Activated CD8-positive, alpha-beta memory T cell treated with anti-CD3 and anti-CD28 coated beads for 36 hours (primary cell): ENCODE results near the gene SRMS. TPM values are rescaled to one million over a fixed set of nuclear protein-coding genes. Genes with fewer than 3 reads are reported as not detected.

Source experiments
- CTCF ChIA-PET: fragments of 350-600 bp; sonication (Branson Sonifier 250); formaldehyde crosslinking; loops from one replicate; lab custom pipeline; 2021; ENCODE audit warnings: antibody characterized with exemption; lab: Charles Lee
- POLR2A ChIA-PET: fragments of 350-600 bp; sonication (Branson Sonifier 250); formaldehyde crosslinking; loops from one replicate; lab custom pipeline; 2021; ENCODE audit warnings: antibody characterized with exemption; lab: Charles Lee
- total RNA-seq, 2 experiments: library from RNA; stranded (reverse); gene quantifications; one replicate each; pipeline ENCODE4 v1.2.3, GENCODE V29; 2021

SRMS gene
- total RNA-seq, 2 experiments from 2014 or later: not detected

DNA sequence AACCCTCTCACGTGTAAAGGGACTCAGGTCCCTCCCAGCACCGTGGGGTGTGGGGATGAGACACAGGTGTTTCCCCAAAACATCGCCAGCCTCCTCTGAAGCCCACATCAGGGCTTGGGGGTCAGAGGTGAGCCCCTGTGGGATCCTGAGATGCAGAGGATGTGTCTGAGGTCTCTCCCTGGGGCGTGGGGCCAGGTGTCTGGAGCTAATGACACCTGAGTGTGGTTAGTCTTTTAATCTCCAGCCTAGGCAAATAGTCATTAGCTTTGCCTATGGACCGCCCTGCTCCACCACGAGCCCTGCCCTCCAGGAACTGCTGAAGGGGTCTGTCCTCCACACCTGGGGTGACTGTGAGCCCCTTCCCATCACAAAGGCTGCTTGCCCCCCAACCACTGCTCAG, 1.7 kb downstream of the SRMS start:
- CTCF ChIA-PET: interaction anchor here (1.5 kb wide), 1 partner anchor 8 kb away, joined by 3 read pairs; the partner anchor contains the start of gene PTK6
- POLR2A ChIA-PET: interaction anchor here (1.0 kb wide), 1 partner anchor 192 kb away, joined by 3 read pairs; no protein-coding TSS in a partner anchor

DNA sequence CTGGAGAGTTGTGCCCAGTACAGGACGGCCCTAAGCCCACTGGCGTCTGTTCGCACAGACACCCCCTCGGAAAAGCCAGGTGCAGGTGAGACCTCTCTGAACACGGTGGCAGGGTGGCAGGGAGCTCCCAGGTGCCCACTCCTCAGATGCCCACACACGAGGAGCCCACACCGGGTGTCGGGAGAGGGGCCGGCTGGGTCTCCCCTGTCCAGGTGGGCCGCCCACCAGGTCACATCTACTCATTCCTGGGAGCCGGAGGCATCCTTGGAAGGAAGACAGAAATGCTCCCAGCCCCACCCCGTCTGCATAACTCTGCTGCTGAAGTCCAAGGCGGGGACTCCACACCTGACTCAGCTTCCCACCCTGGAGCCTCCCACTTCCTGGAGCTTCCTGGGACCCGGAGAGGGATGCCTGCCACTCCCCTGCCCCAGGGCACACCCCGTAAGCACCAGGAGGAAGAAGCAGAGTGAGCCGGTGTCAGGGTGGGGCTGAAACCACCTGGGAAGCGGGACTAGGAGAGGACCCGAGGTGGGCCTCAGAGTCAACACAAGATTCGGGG, 2.5 kb downstream of the SRMS start:
- POLR2A ChIA-PET: interaction anchor here (1.0 kb wide), 1 partner anchor 193 kb away, joined by 3 read pairs; no protein-coding TSS in a partner anchor

DNA sequence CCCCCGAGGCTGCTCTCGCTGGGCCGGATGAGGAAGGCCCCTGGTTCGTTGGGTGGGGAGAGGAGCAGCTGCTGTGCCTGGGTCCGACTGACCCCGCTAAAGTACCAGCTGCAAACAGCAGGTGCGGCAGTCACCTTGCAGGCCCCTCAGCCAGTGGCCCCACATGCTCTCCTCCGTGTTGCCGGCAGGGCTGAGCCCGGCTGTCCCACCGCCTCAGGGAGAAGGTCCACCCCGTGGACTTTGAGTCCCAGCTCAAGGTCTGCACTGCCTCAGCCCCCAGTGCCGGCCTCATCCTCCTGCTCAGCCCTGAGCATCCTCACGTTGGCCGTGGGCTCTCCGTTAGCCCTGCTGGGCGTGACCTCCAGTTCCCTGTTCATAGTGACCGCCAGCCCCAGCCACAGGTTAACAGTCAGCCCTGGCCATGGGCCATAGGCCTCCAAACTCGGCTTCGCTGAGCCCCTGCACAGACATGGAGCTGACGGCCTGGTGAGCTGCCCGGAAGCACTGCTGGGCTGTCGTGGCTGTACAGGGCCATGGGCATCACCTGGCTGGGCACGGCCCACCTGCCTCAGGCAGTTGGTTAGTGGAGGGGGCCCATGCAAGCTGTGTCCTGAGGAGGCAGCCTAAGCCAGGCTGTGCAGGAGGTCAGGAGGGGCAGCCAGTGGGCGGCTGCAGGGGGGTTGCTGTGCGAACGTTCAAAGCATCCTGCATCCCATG, 3.1 kb downstream of the SRMS start:
- POLR2A ChIA-PET: no interaction called here
- CTCF ChIA-PET: interaction anchor here (1.0 kb wide), 1 partner anchor 48 kb away, joined by 3 read pairs; no protein-coding TSS in a partner anchor

More for the DNA sequence above, 2.5 kb downstream of the SRMS start:
- CTCF ChIA-PET: no interaction called here

DNA sequence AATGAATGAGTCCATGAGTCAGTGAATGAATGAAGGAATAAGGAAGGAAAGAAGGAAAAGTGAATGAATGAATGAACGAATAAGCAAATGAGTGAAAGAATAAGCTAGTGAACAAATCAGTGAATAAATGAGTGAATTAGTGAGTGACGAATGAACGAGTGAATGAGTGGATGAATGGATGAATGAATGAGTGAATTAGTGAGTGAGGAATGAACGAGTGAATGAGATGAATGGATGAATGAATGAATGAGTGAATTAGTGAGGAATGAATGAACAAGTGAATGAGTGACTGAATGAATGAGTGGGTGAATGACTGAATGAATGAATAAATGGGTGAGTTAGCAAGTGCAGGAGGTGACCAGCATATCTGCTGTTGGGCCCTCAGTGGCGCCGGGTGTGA, 3.8 kb downstream of the SRMS start:
- POLR2A ChIA-PET: interaction anchor here (0.6 kb wide), 1 partner anchor 82 kb away, joined by 7 read pairs; no protein-coding TSS in a partner anchor
- CTCF ChIA-PET: interaction anchor here (1.0 kb wide), 1 partner anchor 47 kb away, joined by 3 read pairs; no protein-coding TSS in a partner anchor

DNA sequence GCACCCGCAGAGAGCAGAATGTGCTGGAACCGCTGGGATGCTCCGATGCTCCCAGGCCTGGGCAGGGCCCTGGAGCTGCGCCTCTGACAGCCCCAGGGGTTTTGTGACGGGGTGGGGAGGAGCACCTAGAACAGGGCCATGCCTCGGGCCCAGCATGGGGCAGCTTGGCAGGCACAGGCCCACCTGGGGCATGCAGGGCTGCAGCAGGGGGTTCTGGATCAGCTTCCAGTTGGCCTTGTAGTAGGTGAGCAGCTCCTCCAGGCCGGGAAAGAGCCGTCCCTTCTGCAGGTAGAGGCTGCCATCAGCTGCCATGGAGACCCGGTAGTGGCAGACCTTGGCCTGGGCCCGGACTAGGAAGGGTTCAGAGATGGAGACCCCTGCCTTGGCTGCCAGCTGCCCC, 4.4 kb downstream of the SRMS start:
- ChIA-PET POLR2A (no interaction called here), CTCF (no interaction called here)

DNA sequence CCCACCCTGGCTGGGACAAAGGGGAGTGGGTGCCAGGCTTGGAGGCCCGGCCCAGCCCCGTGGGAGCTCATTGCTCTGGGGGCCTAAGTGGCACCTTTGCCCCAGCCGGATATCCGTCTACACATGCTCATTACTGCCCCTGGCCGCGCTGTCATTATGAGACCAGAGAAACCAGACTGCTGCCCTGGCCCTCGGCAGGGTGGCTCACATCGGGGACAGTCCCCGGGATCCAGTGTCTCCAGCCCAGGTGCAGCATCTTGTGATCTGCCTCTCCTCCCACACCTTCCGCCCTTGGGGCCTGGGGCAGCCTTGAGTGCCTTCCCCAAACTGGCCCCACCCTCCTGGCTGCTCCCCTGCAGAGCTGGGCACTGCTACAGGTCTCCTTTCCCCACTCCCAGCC, 4.9 kb downstream of the SRMS start:
- ChIA-PET POLR2A (no interaction called here), CTCF (no interaction called here)

DNA sequence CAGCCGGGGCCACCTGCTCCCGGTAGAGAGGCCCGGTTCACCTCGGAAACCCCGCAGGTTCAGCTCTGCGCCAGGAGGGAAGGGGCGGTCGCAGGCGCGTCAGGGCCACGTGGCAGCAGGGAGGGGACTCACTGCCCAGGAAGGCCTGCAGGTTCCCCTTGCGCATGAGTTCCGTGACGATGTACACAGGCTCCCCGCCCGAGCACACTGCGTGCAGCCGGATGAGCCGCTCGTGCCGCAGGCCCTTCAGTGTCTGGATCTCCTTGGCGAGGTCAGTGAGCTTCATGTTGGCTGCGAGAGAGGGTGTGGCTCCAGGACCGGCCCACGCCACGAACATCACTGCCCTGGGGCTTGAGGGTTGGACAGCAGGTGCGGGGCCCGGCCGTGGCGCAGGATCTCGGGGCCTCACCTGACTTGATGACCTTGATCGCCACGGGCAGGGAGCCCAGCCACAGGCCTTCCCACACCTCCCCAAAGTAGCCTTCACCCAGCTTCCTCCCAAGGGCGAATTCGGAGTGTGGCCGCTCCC, 5.5 kb downstream of the SRMS start:
- CTCF ChIA-PET: no interaction called here
- POLR2A ChIA-PET: no interaction called here

DNA sequence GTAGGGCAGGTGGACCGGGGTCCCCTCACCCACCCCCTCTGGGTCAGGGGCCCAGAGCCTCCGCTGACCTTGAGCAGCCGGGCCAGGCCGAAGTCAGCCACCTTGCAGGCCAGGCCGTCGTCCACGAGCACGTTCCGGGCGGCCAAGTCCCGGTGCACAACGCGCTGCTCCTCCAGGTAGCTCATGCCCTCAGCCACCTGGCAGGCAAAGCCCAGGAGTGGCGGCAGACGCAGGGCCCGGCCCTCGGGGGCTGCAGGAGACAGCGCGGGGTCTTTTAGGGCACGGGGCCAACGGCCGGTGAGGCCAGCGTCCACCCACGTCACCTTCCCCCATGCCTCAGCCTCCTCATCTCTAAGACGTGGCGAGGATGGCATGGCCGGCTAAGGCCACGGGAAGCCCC, 6.2 kb downstream of the SRMS start:
- ChIA-PET CTCF (interaction anchor here (0.6 kb wide), 1 partner anchor 91 kb away, joined by 3 read pairs; no protein-coding TSS in a partner anchor), POLR2A (no interaction called here)

DNA sequence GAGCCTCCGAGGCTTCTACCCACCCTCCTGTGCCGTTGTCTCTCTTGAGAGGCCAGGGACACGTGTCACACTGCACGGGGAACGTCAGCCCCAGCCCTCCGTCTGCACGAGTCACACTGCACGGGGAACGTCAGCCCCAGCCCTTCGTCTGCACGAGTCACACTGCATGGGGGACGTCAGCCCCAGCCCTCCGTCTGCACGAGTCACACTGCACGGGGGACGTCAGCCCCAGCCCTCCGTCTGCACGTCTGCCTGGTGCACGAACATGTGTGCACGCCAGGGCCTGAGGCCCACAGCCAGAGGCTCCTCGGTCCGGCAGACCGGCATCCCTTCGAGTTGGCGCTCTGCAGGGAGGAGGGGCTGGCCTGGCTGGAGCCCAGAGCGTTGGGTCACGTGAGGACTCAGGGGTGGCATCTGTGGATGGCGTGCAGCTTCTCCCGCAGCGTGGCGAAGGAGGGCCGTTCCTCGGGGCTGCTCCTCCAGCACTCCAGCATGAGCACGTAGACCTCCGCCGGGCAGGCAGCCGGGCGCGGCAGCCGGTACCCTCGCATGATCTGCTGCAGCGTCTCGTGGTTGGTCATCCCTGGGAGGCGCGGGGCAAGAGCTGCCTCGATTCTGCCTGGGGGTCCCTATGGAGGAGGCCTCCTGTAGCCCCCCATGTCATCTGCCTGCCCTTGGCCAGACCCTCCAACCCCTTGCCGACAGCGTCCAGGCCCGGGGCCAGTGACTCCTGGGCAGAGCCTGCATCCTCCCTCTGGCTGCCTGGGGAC, 6.9 kb downstream of the SRMS start:
- ChIA-PET POLR2A (no interaction called here), CTCF (interaction anchor here (0.6 to 1.2 kb wide), 3 partner anchors 92 to 323 kb away, joined by 3 read pairs; no protein-coding TSS in a partner anchor)

DNA sequence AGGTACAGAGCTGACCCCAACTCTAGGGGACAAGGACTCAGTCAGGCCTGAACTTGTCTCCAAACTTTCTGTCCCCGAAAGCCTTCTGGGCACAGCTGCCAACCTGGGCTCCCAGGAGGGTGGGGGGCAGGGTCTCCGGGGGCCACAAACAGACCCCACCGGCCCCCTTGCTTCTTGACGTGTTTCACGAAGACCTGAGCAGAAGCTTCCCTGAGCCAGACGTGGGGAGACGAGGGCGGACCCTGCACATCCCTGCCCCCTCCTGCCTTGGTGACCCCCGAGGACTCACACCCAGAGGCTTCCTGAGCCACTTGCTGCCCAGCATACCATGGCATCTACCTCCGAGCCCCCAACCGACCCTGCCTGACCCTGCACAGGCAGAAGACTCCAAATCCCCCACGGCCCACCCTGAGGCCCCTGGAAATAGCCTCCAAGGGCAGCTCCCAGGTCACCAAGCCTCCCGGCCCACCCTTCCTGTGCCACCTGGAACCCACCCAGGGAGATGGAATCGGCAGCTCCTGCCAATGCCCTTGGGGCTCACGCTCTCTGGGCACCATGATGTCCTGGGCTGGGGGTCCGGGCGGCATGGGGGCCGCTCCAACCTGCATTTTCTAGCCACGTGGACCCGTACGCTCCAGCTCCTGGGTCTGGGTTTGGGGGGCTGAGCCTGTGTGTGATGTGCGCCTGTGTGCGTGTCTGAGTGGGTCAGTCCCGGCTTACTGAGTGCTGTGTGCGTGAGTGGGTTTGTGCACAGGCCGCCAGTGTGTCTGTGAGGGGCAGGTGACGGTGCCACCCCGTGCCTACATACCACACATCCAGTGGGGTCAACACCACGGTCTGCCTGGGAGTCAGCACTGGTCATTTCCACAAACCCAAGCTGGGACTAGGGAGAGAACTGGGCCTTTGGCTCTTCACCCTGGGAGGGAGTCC, 7.8 kb downstream of the SRMS start:
- ChIA-PET POLR2A (no interaction called here), CTCF (interaction anchor here (0.8 to 1.6 kb wide), 5 partner anchors 16 to 324 kb away, joined by 3 to 5 read pairs (median 3); no protein-coding TSS in a partner anchor)

DNA sequence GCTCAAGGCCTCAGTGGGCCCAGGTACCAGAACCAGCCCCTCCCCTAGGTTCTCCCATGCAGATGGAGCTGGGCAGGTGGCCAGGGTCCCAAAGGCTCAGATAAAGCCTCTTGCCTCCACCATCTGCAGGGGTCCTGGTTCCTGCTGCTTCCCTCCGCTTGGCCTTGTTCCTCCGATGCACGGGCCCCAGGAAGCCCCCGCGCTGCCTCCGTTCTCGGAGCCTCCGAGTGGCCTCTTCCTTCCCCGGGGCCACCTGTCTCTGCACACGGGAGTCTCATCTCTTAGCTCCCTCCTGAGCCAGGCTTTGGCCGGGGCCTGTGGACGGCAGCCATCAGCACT, 8.5 kb downstream of the SRMS start:
- ChIA-PET CTCF (interaction anchor here (1.3 to 2.5 kb wide), 8 partner anchors 17 to 326 kb away, joined by 3 to 14 read pairs (median 5); partner anchors contain the start of gene TPD52L2), POLR2A (interaction anchor here (1.9 kb wide), 1 partner anchor 14 kb away, joined by 7 read pairs; no protein-coding TSS in a partner anchor)

DNA sequence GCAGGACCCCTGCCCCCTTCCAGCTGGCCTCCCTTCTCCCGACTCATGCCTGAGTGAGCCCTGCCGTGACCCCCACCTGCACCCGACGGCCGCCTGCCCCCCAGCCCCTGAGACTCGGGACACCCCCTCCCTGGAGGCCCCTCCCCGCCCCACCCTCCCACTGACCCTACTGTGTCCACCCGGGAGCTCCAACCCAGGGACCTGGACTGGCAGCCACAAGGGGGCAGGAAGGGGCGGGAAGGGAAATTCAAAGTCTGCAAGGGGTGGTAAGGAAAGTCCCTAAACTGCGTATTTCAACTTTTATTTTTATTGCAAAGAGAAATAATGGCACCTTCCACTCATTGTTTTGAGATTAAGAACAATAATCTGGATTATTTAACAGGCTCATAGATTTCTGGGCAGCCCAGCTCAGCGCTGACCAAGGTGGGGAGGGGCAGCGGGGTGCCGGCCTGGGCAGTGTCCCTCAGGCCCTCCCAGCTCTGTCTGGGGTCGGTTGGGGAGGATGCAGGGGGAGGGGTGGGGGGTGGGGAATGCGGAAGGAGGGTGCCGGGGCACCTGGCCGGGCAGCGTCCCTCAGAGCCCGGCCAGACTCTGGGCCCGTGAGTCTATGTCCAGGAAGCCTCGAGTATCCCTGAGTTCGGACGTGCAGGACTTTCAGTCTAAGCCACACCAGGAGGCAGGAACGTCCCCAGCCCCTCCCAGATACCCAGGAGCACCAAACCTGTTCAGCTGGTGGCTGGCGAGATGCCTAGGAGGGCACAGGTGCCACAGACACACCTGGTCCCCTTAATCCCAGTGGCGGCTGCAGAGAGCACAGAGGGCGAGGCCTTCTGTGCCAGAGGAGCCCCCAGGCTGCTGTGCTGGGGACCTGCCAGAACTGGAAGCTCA, 9.1 kb downstream of the SRMS start:
- POLR2A ChIA-PET: interaction anchor here (0.7 to 2.8 kb wide), 10 partner anchors 9 to 326 kb away, joined by 3 to 31 read pairs (median 4); partner anchors contain the start of genes ARFRP1, HELZ2, PPDPF and RTEL1

DNA sequence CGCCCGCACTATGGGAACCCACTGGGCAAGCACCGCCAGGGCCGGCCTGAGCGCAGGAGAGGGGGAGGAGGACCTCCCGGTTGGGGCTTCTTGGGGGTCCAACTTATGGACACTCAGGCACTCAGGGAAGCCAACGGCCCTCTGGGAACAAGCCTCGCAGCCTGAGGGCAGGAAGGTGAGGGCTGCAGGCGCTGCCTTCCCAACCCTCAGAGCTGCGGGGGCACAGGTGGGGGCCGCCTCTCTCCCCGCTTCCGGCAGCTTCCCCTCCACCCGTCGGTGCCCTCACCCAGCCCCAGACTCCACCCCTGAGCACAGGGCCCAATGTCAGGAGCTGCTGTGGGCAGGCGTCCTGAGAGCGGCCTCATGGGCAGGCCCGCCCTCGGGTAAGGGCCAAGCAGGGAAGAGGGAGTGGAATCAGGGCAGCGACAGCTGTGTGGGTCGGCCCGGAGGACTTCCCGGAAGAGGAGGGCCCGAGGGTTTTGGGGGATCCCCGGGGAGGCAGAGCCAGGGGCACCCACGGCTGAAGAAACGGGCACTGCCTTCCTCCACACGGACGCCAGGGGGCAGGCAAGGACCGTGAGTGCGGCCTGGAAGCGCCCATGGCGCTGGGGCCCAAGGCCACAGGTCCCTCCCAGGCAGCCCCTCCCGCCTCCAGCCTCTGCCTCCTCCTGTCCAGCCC, 9.9 kb downstream of the SRMS start:
- CTCF ChIA-PET: interaction anchor here (0.6 to 2.9 kb wide), 41 partner anchors 9 to 715 kb away, joined by 3 to 32 read pairs (median 3); partner anchors contain the start of genes ARFRP1, FNDC11, HELZ2 and LIME1
- POLR2A ChIA-PET: interaction anchor here (0.7 to 2.8 kb wide), 10 partner anchors 8 to 327 kb away, joined by 3 to 31 read pairs (median 4); partner anchors contain the start of genes ARFRP1, HELZ2, PPDPF and RTEL1

More for the DNA sequence above, 9.1 kb downstream of the SRMS start:
- CTCF ChIA-PET: interaction anchor here (0.6 to 2.9 kb wide), 33 partner anchors 8 to 564 kb away, joined by 3 to 32 read pairs (median 4); partner anchors contain the start of genes ARFRP1, FNDC11, HELZ2 and LIME1

DNA sequence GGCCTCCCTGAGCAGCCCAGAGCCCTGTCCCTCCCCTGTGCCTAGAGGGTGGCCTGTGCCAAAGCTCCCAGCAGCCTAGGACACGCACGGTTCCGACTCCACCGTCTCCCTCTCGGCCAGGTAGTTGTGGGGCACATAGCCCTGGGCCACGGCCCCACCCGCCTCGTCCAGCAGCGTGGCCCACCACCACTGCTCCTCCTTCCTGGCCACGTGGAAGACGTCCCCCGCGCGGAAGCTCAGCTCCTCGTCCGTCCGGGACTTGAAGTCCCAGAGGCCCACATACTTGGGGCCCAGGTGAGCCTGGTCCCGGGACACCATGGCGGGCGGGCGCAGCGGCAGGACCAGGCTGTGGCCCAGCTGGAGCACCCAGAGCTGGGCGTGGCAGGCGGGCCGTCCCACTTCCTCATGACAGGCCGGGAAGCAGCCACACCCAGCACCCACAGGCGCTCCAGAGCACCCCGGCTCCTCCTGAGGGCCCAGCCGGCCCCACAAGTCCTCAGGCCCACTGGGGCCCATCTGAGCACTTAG, 10.5 kb downstream of the SRMS start, which contains the start of gene PTK6:
TSS of gene PTK6 (minus strand) at position 380 of the 528 bp plus-strand sequence. CDS start at position 318, 62 bp downstream.
- ChIA-PET POLR2A (interaction anchor here (0.8 to 2.8 kb wide), 7 partner anchors 15 to 327 kb away, joined by 3 to 31 read pairs (median 4); partner anchors contain the start of genes ARFRP1, PPDPF, RTEL1 and ZGPAT), CTCF (interaction anchor here (0.6 to 2.9 kb wide), 37 partner anchors 9 to 715 kb away, joined by 3 to 32 read pairs (median 3); partner anchors contain the start of genes ARFRP1, FNDC11, HELZ2 and LIME1)
